Subcutaneous adipose tissue (tissue), 4 donors: ENCODE results near the gene PLEKHG5. TPM values are rescaled to one million over a fixed set of nuclear protein-coding genes. Genes with fewer than 3 reads are reported as not detected.

Experiments used
- total RNA-seq, 4 donors: library from RNA; depleted of rRNA; stranded (reverse); fragments of >200 nt; gene quantifications; one replicate each; pipeline ENCODE4 v1.1.0, GENCODE V29; 2016
- TF ChIP-seq, protein P1 (sequence below): fragments of 450-650 bp; IDR thresholded peaks from one replicate; pipeline ENCODE4 v1.5.1; 2016; ENCODE audit warnings: low read depth, mild to moderate bottlenecking, control low read depth, antibody characterized with exemption, moderate library complexity

The PLEKHG5 gene
- total RNA-seq, 4 donors from 2014 or later: 2.4 to 15.4 (median 3.6) TPM

DNA sequence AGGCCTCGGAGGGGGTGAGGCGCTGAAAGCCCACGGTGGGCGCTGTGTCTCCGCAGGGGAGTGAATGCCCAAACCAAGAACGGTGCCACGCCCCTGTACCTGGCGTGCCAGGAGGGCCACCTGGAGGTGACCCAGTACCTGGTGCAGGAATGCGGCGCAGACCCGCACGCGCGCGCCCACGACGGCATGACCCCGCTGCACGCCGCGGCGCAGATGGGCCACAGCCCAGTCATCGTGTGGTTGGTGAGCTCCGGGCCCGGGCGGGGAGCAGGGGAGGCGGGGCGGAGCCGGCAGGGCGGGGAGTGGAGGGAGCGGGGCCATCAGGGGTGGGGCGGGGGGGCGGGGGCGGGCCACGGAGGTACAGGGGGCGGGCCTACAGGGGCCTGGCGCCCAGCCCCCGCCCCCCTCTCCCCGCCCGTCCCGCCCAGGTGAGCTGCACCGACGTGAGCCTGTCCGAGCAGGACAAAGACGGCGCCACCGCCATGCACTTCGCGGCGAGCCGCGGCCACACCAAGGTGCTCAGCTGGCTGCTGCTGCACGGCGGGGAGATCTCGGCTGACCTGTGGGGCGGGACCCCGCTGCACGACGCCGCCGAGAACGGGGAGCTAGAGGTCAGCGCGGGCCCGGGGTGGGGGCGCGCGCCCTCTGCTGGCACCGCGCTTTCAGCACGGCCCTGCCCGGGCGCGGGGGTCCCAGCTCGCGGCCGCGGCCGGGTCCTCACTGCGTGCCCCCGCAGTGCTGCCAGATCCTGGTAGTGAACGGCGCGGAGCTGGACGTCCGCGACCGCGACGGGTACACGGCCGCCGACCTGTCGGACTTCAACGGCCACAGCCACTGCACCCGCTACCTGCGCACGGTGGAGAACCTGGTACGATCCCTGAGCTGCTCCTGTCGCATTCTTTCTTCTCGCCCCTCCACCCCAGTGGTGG is 51.0 kb downstream of the PLEKHG5 start:
- TF ChIP-seq, protein P1, sequence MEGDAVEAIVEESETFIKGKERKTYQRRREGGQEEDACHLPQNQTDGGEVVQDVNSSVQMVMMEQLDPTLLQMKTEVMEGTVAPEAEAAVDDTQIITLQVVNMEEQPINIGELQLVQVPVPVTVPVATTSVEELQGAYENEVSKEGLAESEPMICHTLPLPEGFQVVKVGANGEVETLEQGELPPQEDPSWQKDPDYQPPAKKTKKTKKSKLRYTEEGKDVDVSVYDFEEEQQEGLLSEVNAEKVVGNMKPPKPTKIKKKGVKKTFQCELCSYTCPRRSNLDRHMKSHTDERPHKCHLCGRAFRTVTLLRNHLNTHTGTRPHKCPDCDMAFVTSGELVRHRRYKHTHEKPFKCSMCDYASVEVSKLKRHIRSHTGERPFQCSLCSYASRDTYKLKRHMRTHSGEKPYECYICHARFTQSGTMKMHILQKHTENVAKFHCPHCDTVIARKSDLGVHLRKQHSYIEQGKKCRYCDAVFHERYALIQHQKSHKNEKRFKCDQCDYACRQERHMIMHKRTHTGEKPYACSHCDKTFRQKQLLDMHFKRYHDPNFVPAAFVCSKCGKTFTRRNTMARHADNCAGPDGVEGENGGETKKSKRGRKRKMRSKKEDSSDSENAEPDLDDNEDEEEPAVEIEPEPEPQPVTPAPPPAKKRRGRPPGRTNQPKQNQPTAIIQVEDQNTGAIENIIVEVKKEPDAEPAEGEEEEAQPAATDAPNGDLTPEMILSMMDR: no peak

DNA sequence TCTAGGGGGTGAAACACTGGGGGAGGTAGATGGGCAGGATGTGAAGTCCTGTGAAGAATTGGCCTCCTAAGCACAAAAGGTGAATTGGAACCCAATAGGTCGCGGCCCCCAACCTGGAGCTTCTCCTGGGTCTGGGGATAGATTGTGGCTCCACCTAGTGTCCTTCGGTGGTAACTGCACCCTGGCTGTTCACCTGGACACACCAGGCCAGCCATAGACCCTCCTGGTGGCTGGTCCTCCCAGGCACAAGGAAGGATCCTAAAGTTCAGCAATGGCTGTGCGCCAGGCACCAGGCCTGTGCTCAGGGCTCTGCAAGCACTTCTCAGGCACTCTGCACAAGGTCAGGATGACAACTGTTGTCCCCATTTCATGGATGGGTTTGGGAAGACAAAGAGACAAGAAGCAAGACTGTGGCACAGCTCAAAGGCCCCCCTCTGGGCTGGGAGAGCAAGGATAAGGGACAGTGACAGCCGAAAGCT is 53.4 kb downstream of the PLEKHG5 start:
- TF ChIP-seq, protein P1: no peak

DNA sequence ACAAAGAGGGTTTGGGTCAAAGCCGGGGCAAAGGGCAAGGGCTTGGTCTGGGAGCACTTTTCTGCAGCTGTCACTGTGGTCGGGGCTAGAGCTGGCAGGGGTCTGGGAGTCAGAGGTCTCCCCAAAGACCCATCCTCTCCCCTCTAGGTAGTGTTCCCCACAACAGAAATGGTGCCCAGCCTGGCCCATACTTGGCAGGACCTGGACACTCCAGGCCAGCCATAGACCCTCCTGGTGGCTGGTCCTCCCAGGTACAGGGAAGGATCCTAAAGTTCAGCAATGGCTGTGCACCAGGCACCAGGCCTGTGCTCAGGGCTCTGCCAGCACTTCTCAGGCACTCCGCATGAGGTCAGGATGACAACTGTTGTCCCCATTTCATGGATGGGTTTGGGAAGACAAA is 55.9 kb downstream of the PLEKHG5 start:
- TF ChIP-seq, protein P1: no peak

DNA sequence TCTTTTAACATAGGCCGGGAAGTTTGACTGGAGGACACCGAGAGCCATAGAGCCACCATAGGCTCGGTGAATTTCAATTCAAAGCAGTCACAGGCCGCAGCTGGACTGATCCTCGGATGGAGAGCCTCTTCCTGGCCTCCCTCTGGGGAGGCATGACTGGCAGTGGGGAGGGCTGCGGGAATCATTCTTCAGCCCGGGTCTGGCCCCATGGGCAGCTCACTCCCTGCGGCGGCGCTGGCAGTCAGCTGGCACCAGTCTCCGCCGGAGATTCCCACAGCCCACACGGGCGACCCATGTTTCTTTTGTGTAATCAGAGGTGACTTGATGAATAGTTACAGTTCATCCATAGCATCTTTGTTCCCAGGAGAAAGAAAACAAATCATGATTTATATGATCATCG is 56.3 kb downstream of the PLEKHG5 start:
- TF ChIP-seq, protein P1: no peak

DNA sequence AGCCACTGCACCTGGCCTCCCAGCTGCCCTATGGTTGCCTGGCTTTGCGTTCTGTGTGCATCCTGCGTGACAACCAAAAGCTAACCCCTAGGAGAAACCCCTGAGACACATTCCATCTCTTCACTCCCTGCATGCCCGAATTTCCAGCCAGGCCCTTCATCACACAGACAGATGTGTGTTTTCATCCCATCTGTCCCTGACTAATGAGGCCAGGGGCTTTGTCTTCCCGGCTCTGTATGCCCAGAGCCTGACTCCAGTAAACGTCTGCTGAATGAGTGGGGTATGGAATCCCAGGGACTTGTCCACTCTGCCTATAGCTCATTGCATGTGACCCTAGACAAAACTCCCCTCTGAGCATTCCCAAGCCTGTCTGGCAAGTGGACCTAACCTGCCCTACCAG is 57.3 kb downstream of the PLEKHG5 start:
- TF ChIP-seq, protein P1: no peak

DNA sequence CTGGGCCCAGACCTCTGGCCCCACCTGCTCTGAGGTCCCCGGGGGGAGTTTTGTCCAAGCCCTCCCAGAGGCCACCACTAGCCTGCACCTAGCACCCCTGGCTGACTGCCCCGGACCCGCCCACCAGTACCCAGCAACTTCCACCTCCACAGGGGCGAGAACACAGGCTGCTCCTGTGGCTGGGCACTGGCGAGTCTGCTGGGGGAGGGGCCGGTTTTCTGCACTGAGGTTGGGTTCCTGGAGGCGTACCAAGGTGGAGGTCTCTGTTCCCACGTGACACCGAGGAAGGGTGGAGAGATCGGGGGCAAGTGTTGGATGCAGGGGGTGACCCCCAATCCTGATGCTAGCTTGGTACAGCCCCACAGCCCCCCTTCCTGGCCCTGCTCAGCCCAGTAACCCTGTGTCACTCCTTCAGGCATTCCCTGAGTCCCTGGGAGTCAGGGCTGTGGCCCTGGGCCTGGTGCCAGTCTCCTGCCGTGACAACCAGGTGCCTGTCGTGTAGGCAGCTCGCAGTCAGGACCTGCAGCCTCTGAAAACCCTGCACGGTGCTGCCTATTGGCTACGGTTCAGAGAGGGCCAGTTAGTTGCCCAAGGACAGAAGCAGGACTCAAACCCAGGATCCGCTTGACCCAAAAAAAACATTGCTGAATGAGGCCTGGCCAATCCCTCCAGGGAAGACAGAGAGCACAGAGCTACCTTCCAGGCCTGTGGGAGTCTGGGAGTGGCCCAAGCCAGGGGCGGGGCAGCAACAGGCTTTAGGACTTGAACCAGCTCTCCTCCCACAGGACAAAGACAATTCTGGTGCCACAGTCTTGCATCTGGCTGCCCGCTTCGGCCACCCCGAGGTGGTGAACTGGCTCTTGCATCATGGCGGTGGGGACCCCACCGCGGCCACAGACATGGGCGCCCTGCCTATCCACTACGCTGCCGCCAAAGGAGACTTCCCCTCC is 63.8 kb downstream of the PLEKHG5 start:
- TF ChIP-seq, protein P1: no peak

DNA sequence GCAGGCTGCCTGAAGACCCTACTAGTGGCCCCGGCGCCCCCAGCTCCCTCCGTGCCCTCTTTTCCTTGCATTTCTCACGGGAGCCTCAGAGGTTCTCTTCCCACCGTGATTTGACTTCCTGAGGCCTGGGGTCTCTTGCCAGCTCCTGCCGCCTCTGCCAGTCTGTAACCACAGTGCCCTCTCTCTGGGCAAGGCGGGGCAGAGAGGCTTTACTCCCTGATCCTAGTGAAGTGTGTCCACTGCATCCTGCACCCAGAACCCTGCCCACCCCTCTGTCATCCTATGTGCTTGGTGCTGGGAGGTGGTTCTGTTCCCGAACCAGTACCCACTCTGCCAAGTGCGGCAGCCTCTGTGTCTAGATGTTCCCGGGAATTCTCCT is 64.5 kb downstream of the PLEKHG5 start:
- TF ChIP-seq, protein P1: no peak
